Activated effector memory CD4-positive, alpha-beta T cell treated with Interleukin-2 at 50 U/mL for 16 hours (primary cell): ENCODE measurements around the gene NXNL2.

Experiments
- DNase-seq: peaks from one replicate; pipeline ENCODE4 v3.0.0-alpha.2; 2020

The NXNL2 gene

DNA sequence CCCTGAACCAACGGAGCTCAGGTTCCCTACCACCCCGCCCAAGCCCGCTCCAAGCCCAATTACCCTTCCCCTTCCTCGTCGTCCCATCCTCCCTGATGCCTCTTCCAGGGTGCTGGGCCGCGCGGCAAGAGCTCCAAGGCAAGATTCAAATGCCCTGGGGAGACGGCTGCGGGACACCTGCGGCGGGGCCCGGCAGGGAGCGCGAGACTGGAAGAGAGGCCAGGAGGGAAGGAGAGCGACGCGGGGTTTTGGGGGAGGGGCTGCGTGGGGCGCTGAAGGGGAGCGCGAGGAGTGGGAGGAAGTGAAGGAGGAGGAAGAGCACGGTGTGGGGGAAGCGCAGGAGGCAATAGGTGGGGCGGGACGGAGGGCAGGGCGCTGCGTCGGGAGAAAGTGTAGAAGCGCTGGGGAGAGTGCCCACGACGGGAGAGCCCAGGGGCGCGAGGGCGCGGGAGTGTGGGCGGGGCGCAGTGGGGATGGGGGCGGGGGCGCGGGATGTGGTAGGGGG lies 975 bp upstream of the NXNL2 start:
- no peak for DNase-seq

GRCh38 chr9:88535226-88536022 lies 446 bp downstream of the NXNL2 start:
- DNase-seq = no peak

DNA sequence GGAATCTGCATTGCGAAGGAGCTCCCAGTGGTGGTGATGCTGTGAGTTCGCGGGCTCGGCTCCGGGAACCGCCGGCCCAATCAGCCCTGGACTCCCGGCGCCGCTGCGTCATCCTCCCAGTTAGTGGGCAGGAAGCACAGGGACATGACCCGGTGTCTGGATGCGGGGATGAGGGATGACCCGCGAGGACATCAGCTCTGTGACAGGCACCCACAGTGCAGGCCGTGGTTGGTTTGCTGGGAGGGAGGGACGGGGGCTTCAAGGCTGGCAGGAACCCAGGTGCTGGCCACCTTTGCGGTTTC lies 996 bp downstream of the NXNL2 start:
- DNase-seq = no peak

DNA sequence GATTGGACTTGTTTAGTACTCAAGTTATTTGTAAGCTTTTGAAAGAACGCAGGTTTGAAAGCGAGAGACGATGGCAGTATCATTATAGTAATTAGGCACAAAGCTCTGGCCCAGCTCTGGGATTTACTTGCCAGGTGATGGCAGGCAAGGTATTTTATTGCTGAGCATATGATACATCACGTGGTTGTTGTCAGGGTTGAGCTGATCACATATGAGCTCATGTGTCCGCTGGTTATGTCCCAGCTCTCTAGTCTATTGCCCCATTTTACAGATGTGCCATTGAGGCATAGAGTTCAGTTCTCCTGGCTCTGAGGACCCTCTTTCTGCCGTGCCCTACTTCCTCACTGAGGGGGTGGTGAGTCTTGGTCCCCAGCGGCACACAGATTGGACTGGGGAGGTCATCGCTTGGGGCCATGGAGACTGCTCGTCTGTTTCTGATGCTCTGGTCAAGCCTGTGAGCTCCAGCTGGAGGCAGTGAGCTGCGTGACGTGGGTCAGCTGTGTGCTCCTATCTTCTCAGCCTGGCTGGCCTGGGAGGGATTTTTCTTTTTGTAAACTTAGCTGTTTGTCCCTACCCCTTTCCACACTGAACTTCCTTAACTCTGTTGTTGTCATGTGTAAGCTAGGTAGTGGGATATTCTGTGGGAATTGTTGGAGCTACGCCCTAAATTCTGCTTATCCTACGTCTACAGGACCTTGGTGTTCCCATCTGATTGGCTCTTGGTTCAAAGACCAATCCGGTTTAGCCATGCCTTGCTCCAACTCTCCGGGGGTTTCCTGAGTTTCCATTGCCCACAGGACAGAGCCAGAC lies 2.2 kb downstream of the NXNL2 start:
- no peak for DNase-seq

DNA sequence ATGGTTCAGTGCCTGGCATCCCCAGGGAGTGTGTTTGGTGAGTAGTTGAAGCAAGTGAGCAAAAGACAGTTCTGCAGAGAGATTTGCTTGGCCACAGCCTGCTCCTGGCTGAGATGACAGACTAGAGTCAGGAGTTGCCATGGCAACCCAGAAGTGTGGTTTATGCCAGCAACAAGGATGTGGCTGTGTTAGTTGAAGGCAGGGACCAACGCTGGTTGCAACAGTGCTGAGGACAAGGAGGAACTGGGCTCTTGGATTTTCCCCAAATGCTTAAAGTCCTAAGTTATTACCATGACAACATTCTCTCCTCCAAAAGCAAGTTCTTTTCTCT lies 2.7 kb downstream of the NXNL2 start:
- no peak for DNase-seq

DNA sequence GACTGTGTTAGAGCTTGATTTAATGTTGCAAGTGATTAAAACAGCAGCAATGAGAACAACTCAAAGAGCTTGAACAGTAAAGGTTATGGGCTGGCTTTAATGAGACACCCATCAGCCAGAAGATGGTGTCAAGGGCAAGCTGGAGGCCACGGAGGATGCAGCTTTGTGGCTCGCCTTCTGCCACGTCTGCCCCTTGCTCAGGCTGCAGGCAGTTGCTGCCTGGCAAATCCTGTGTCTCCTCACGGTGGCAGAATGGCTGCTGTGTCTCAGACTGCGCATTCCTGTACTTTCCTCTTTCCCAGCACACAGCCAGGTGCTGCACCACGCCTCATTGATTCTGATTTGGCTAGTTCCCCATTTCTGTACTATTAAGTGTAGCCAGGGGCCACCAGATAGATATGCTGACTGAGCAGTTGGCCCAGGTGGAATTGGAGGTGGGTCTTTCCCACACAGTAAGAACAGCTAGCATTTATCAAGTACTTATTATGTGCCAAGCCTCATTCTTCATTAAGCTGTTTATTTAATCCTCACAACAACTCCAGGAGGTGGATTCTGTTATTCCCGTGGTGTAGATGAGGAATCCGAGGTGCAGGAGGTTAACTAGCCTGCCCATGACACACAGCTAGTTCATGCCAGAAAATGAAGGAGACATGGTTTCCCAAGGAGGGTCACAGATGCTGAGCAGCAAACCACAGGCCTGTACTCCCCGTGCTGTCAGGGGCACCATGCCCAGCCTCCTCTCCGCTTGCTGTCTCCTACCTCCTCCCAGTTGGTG lies 3.5 kb downstream of the NXNL2 start:
- DNase-seq = no peak

- DNase-seq = no peak
These were observed 4.3 kb downstream of the NXNL2 start for GRCh38 chr9:88539246-88539645.

DNA sequence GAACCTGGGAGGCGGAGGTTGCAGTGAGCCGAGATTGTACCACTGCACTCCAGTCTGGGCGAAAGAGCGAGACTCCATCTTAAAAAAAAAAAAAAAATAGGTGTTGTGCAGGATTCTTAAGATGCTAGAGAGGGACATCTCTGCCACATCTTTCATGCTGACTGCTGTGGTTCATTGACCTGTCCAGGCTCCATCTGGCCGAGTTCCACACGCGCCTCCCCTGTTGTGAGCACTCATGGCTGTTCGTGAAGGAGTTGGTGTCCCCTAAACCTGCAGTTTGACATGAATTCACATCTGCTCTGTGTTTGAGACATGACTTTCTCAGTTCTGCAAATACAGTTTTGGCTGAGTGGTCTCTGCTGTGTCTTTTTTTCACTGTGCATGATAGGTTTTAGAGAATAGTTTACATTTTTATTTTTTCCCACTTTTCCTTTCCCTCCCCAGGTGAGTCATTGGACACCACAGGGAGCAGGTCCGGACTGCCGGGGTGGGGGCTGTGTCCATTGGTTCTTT lies 5.3 kb downstream of the NXNL2 start:
- no peak for DNase-seq

- no peak for DNase-seq
These were observed 9.3 kb downstream of the NXNL2 start for GRCh38 chr9:88544245-88544644.

DNA sequence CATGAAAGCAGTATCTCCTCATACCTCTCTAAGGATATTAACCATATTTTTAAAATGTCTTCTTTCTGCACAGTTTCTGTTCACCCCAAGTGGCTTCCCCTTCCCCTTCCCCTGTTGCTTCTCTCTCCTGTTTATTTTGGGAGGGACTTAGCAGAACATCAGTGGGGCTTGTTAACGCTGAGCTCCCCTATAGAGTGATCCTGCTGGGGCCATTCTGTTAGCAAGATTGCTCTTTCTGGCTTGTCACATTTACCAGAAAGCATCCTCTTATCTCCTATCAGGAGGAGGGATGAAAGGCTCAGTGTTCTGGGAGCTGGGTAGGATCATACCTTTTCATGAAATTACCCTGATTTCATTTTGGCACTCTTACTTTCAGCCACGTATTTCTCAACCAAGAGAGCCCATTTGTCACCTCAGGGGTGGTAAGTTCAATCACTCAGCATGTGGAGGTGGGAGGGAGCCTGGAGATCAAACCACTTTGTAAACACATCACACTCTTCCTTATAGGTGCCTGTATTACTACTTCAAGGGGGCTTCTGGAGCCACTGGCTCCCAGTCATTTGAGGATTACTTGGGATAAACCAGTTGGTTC lies 16.7 kb downstream of the NXNL2 start:
- DNase-seq = no peak

- DNase-seq = no peak
These were observed 18.4 kb downstream of the NXNL2 start for GRCh38 chr9:88553350-88553749.

GRCh38 chr9:88555268-88555980 lies 20.4 kb downstream of the NXNL2 start:
- no peak for DNase-seq

GRCh38 chr9:88559661-88560060 lies 24.7 kb downstream of the NXNL2 start:
- DNase-seq = no peak

- no peak for DNase-seq
These were observed 32.9 kb downstream of the NXNL2 start for GRCh38 chr9:88567870-88568269.

DNA sequence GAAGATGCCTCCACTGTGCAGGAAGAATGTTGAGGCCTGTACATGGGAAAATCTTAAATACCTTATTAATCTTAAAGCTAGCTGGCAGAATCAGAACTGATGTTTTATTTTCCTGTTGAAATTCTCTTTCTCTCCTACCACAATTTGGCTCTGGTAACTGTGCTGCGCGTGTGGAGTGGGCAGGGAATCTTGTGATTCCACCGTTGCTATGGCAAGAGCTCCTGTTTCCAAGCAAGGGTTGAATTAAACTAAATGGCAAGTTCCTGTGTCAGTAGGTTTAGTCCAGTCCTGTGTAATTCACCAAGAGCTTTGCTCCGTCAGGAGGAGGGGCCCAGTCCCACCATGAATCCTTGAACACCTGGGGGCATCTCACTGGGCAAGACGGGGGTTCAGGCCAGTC lies 36.4 kb downstream of the NXNL2 start:
- no peak for DNase-seq

DNA sequence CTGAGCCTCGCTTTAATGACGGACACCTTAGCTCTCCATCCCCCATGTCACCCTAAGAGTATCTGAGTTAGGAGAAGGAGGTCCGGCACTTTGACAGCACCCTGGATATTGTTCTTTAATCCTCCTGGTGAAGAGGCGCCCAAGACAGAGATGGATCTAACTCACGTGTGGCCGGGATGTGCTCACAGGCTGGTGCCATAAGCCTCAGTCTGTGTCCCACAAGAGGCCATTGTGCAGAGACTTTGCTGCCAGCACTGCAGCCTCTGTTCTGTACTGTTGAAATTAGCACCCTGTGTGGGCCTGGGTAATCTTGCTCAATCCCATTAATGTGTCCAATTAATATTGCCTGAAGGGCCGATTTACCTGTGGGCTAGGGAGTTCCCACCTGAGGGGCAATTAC lies 37.7 kb downstream of the NXNL2 start:
- no peak for DNase-seq

- DNase-seq = no peak
These were observed 40.0 kb downstream of the NXNL2 start for GRCh38 chr9:88574953-88575352.

DNA sequence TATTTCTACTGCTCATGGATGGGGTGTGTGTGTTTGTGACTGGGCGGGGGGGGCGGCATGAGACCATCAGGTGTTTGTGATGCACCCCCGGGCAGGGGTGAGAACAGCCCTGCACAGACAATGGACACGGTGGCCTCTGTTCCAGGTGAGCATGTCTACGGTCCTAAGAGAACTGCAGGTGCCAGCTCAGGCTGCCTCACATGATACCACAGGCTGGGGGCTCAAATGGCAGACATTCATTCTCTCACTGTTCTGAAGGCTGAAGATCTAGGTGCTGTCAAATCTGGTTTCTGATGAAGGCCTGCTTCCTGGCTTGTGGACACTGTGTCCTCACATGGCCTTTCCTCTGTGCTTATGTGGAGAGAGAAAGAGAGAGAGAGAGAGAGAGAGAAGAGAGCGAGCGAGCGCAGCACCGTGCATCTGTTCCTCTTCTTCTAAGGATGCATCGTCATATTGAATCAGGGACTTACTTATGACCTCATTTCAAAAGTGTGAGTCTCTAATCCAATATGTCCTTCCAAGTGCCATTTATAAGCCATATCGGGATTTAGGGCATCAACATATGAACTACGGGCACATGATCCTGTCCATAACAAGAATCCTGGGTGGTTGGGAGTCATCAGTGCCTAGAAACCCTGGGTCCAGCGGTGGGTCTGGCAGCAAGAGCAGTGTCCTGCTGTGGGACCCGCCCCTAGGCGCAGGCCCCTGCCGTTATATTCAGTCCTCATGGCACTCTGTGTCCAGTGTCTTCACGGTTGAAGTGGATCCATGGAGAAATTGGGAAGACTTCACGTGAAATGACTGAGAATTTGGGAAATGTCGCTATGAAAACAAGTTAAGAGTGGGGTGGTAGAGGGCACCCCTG lies 42.5 kb downstream of the NXNL2 start:
- DNase-seq = no peak

- peak; percentile 39 for DNase-seq
These were observed 43.4 kb downstream of the NXNL2 start for GRCh38 chr9:88578121-88579049.

DNA sequence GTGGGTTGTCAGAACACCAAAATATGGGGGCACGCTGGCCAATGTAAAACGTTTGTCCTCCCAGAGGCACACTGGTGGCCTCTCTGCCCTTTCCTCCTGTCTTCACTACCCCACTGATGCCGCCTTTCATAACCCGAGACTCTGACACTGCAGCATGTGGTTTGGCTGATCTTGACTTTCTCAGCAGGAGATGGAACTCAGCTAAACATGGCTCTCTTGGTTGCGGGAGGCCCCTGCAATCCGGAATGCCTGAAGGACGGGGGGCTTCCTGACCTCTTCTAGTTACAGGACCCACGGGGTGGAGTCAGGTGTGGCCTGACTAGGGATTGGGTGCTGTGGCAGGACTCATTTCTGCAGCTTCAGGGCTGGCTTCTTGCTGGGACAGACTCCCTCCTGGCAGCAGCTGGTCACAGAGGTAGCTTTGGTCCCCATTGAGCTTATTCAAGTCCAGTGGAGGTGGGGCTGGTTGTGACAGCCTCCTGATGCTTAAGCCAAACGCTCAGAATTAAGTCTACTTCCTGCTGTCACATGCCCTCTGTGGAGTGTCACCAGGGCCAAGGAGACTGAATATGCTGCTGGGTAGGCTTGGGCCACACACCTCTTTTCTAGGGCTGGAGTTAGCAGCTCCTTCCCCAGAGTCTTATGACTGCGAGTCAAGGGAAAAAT lies 44.2 kb downstream of the NXNL2 start:
- DNase-seq = no peak
